GM21576 (cell line): ENCODE results near the gene RNF13.

Experiments used
- ATAC-seq: cut with Tn5 transposase; IDR thresholded peaks from one replicate; pipeline ENCODE4 v1.9.1; 2021; ENCODE audit warnings: mild to moderate bottlenecking, moderate library complexity; ENCODE audit not compliant: unreplicated experiment

RNF13 gene

GRCh38 chr3:149812606-149813366 is at the start of gene RNF13:
Gene RNF13, plus strand, starts transcription at chr3:149813215. Its CDS starts 32,812 bp downstream, at chr3:149846027.
- peak; percentile 95 for ATAC-seq

GRCh38 chr3:149763565-149764195 is 49.3 kb upstream of the RNF13 start:
- no peak for ATAC-seq

GRCh38 chr3:149764302-149764701 is 48.7 kb upstream of the RNF13 start:
- no peak for ATAC-seq

- no peak for ATAC-seq
These were observed 47.2 kb upstream of the RNF13 start for GRCh38 chr3:149765762-149766334.

GRCh38 chr3:149767720-149768119 is 45.3 kb upstream of the RNF13 start:
- no peak for ATAC-seq

GRCh38 chr3:149768704-149769103 is 44.3 kb upstream of the RNF13 start:
- no peak for ATAC-seq

GRCh38 chr3:149770246-149770645 is 42.8 kb upstream of the RNF13 start:
- no peak for ATAC-seq

- no peak for ATAC-seq
These were observed 41.3 kb upstream of the RNF13 start for GRCh38 chr3:149771652-149772271.

GRCh38 chr3:149772861-149773260 is 40.2 kb upstream of the RNF13 start:
- ATAC-seq, result no peak

GRCh38 chr3:149776170-149776569 is 36.8 kb upstream of the RNF13 start:
- no peak for ATAC-seq

GRCh38 chr3:149777414-149778214 is 35.4 kb upstream of the RNF13 start:
- no peak for ATAC-seq

GRCh38 chr3:149781211-149781610 is 31.8 kb upstream of the RNF13 start:
- ATAC-seq, result no peak

- no peak for ATAC-seq
These were observed 31.3 kb upstream of the RNF13 start for GRCh38 chr3:149781741-149782140.

GRCh38 chr3:149783576-149783975 is 29.4 kb upstream of the RNF13 start:
- no peak for ATAC-seq

GRCh38 chr3:149784064-149784704 is 28.8 kb upstream of the RNF13 start:
- no peak for ATAC-seq

GRCh38 chr3:149790268-149790667 is 22.7 kb upstream of the RNF13 start:
- ATAC-seq, result no peak

GRCh38 chr3:149790698-149791097 is 22.3 kb upstream of the RNF13 start:
- ATAC-seq, result no peak

- ATAC-seq, result no peak
These were observed 20.4 kb upstream of the RNF13 start, which contains the start of gene ANKUB1 for GRCh38 chr3:149792452-149793270. Gene ANKUB1, minus strand, starts transcription at chr3:149792554. Its CDS starts 188 bp downstream, at chr3:149792366.

- no peak for ATAC-seq
These were observed 17.0 kb upstream of the RNF13 start for GRCh38 chr3:149796026-149796425.
